Trophoblast cell (in vitro differentiated cells and primary cell): Measurements from ENCODE around the gene KAT6B.

Experiments used
- DNase-seq, 2 donors: peaks; one replicate each; pipeline ENCODE4 v3.0.0-alpha.2; 2016
- H2AFZ ChIP-seq: 2 replicates; pipeline ENCODE4 v1.6.1; 2013; ENCODE audit warnings: low read length, moderate library complexity, mild to moderate bottlenecking; ENCODE audit not compliant: insufficient read depth, poor library complexity
- H2AK5ac ChIP-seq: 2 replicates; pipeline ENCODE4 v1.6.1; 2013; ENCODE audit warnings: mild to moderate bottlenecking, low read length
- H2BK120ac ChIP-seq: 2 replicates; pipeline ENCODE4 v1.6.1; 2013; ENCODE audit warnings: low read length, mild to moderate bottlenecking, moderate library complexity; ENCODE audit not compliant: insufficient read depth, poor library complexity
- H2BK12ac ChIP-seq: 2 replicates; pipeline ENCODE4 v1.6.1; 2013; ENCODE audit warnings: mild to moderate bottlenecking, low read length, moderate library complexity
- H2BK5ac ChIP-seq: 2 replicates; pipeline ENCODE4 v1.6.1; 2013; ENCODE audit warnings: low read length, low read depth, moderate library complexity, mild to moderate bottlenecking; ENCODE audit not compliant: poor library complexity
- H3K14ac ChIP-seq: 2 replicates; pipeline ENCODE4 v1.6.1; 2013; ENCODE audit warnings: mild to moderate bottlenecking, low read length
- H3K18ac ChIP-seq: 2 replicates; pipeline ENCODE4 v1.6.1; 2013; ENCODE audit warnings: mild to moderate bottlenecking, low read length
- H3K23ac ChIP-seq: 2 replicates; pipeline ENCODE4 v1.6.1; 2013; ENCODE audit warnings: low read length
- H3K27ac ChIP-seq: 2 replicates; pipeline ENCODE4 v1.5.1; 2013; ENCODE audit warnings: low read depth, mild to moderate bottlenecking, inconsistent platforms, low read length, moderate library complexity
- H3K27me3 ChIP-seq: 2 replicates; pipeline ENCODE4 v1.6.1; 2013; ENCODE audit warnings: inconsistent platforms, mild to moderate bottlenecking, low read length, moderate library complexity; ENCODE audit not compliant: insufficient read depth
- H3K36me3 ChIP-seq, 2 experiments: 1 replicate in 1 of 2; 2 replicates in 1 of 2; pipeline ENCODE4 v1.6.1; 2013; ENCODE audit warnings: low read length in 2 of 2, mild to moderate bottlenecking in 2 of 2, moderate library complexity in 1 of 2; ENCODE audit not compliant: insufficient read depth in 2 of 2, control insufficient read depth in 1 of 2
- H3K4ac ChIP-seq: 2 replicates; pipeline ENCODE4 v1.6.1; 2013; ENCODE audit warnings: low read depth, mild to moderate bottlenecking, low read length, moderate library complexity
- H3K4me1 ChIP-seq, 2 experiments: 1 replicate in 1 of 2; 2 replicates in 1 of 2; pipeline ENCODE4 v1.6.1; 2013; ENCODE audit warnings: low read length in 2 of 2, mild to moderate bottlenecking in 2 of 2, moderate library complexity in 1 of 2; ENCODE audit not compliant: insufficient read depth in 2 of 2, control insufficient read depth in 1 of 2
- H3K4me2 ChIP-seq: 2 replicates; pipeline ENCODE4 v1.6.1; 2013; ENCODE audit warnings: inconsistent platforms, mild to moderate bottlenecking, low read length, moderate library complexity
- H3K4me3 ChIP-seq: 2 replicates; pipeline ENCODE4 v1.5.1; 2013; ENCODE audit warnings: mild to moderate bottlenecking, low read depth, low read length, inconsistent platforms
- H3K79me1 ChIP-seq: one replicate; pipeline ENCODE4 v1.6.1; 2013; ENCODE audit warnings: low read length
- H3K79me2 ChIP-seq: 2 replicates; pipeline ENCODE4 v1.6.1; 2013; ENCODE audit warnings: low read length, mild to moderate bottlenecking; ENCODE audit not compliant: control insufficient read depth, insufficient read depth, poor library complexity
- H3K9ac ChIP-seq: 2 replicates; pipeline ENCODE4 v1.6.1; 2013; ENCODE audit warnings: mild to moderate bottlenecking, low read length
- H3K9me3 ChIP-seq: 2 replicates; pipeline ENCODE4 v1.6.1; 2013; ENCODE audit warnings: low read depth, mild to moderate bottlenecking, control low read depth, inconsistent platforms, low read length; ENCODE audit not compliant: insufficient read depth
- H4K12ac ChIP-seq: 2 replicates; pipeline ENCODE4 v1.6.1; 2013; ENCODE audit warnings: low read depth, mild to moderate bottlenecking, low read length, moderate library complexity
- H4K8ac ChIP-seq: 2 replicates; pipeline ENCODE4 v1.6.1; 2013; ENCODE audit warnings: low read depth, mild to moderate bottlenecking, low read length, moderate library complexity
- H4K91ac ChIP-seq: one replicate; pipeline ENCODE4 v1.6.1; 2013; ENCODE audit warnings: low read depth, mild to moderate bottlenecking, low read length, moderate library complexity
- WGBS: extraction: QIAGEN DNeasy Blood & Tissue Kit; methylation state at CpG from one replicate; pipeline ENCODE4 v1.1.7; 2013; ENCODE audit warnings: missing lambda C conversion rate; ENCODE audit not compliant: insufficient read length, insufficient coverage; ENCODE audit errors: extremely low coverage; 5-methylcytosine and 5-hydroxymethylcytosine counted together

The KAT6B gene

DNA sequence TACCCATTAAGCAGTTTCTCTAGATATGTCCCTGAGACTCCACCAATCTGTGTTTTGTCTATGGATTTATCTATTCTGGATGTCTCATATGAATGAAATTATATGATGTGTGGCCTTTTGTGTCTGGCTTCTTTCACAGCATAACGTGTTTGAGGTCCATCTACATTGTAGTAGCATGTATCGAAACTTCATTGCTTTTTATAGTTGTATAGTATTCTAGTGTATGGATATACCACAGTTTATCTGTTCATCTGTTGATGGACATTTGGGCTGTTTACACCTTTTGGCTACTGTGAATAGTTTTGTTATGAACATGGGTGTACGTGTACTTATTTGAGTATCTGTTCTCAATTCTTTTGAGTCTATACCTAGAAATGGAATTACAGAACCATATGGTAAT, 9.6 kb downstream of the KAT6B start:
- H4K12ac ChIP-seq = no peak overlapping the region
- H3K18ac ChIP-seq = no peak overlapping the region
- no peak overlapping the region for H3K9ac ChIP-seq
- H2BK12ac ChIP-seq = no peak overlapping the region
- DNase-seq = no peak
- no peak overlapping the region for H4K8ac ChIP-seq
- H4K91ac ChIP-seq = no peak overlapping the region
- H3K4ac ChIP-seq = no peak overlapping the region
- H3K4me3 ChIP-seq = no peak overlapping the region
- no peak overlapping the region for H3K14ac ChIP-seq
- H2AK5ac ChIP-seq = no peak overlapping the region
- no peak overlapping the region for H2BK120ac ChIP-seq
- no peaks in the 10 kb centered on the region for H3K9me3 ChIP-seq
- no peaks in the 10 kb centered on the region for H3K79me2 ChIP-seq
- H3K27ac ChIP-seq = no peak overlapping the region
- H2BK5ac ChIP-seq = no peak overlapping the region
- H2AFZ ChIP-seq = no peak overlapping the region
- H3K27me3 ChIP-seq = no peaks in the 10 kb centered on the region
- H3K4me2 ChIP-seq = no peak overlapping the region
- no peak overlapping the region for H3K23ac ChIP-seq
- no peaks in the 10 kb centered on the region for H3K36me3 ChIP-seq
- WGBS = no CpG with 5 or more reads among the region's 3 CpGs
- H3K79me1 ChIP-seq = no peaks in the 10 kb centered on the region
- H3K4me1 ChIP-seq = no peaks in the 10 kb centered on the region

DNA sequence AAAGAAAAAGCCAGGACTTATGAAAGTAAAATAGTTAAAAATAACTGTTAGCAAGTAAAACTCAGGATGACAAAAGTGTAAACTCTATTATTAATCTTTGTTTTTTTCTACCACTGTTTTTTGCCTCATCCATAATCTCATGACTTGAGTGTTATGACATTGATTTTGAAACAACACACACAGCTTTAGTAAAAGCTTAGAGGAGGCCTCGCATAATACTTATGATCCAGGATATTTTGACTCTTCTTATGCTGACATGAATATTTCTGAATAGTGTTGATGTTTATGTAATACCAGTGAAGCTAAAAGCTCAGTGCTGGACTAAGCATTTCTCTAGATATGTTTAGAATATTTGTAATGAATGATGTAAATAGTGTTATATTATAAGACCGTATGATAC, 10.5 kb downstream of the KAT6B start:
- Histone ChIP-seq H3K36me3 (no peaks in the 10 kb centered on the region), H4K8ac (no peak overlapping the region), H3K4ac (no peak overlapping the region), H3K79me2 (no peaks in the 10 kb centered on the region), H2AK5ac (no peak overlapping the region), H3K9ac (no peak overlapping the region), H3K18ac (no peak overlapping the region), H3K27ac (no peak overlapping the region), H2AFZ (no peak overlapping the region), H3K4me2 (no peak overlapping the region), H4K91ac (no peak overlapping the region), H3K4me1 (no peaks in the 10 kb centered on the region), H2BK5ac (no peak overlapping the region), H3K23ac (no peak overlapping the region), H3K14ac (no peak overlapping the region), H3K79me1 (no peaks in the 10 kb centered on the region), H3K9me3 (no peaks in the 10 kb centered on the region), H3K27me3 (no peaks in the 10 kb centered on the region), H2BK12ac (no peak overlapping the region), H4K12ac (no peak overlapping the region), H3K4me3 (no peak overlapping the region), H2BK120ac (no peak overlapping the region)
- DNase-seq = no peak
- no CpG with 5 or more reads among the region's 2 CpGs for WGBS

DNA sequence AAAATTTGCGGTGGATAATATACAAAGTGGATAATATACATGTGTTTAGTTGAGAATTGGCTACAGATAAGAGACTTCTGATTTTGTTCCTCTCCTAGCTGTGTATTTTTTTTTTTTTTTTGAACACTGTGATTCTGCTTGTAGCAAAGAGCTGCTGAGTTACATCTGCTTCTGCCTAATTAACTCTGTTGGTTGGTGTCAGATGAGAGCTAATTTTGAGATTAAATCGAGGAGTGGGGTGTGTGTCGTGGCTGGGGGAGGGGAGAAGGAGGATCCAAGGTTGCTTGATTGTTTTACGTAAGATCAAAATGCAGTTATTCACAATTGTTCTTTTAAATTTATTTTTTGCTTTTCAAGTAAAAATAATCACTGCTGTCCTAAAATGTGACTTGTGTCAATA, 11.3 kb downstream of the KAT6B start:
- H2BK12ac ChIP-seq = no peak overlapping the region
- DNase-seq = no peak
- no peaks in the 10 kb centered on the region for H3K4me1 ChIP-seq
- WGBS = 100% methylated on average over 2 of the region's 4 CpGs
- H3K14ac ChIP-seq = no peak overlapping the region
- H3K27me3 ChIP-seq = no peaks in the 10 kb centered on the region
- H3K23ac ChIP-seq = no peak overlapping the region
- H3K9me3 ChIP-seq = no peaks in the 10 kb centered on the region
- H2AFZ ChIP-seq = no peak overlapping the region
- H3K27ac ChIP-seq = no peak overlapping the region
- no peak overlapping the region for H3K4me3 ChIP-seq
- H4K8ac ChIP-seq = no peak overlapping the region
- H3K4me2 ChIP-seq = no peak overlapping the region
- no peak overlapping the region for H2BK120ac ChIP-seq
- no peak overlapping the region for H3K18ac ChIP-seq
- no peaks in the 10 kb centered on the region for H3K79me2 ChIP-seq
- no peak overlapping the region for H2AK5ac ChIP-seq
- H4K91ac ChIP-seq = no peak overlapping the region
- no peak overlapping the region for H3K9ac ChIP-seq
- no peaks in the 10 kb centered on the region for H3K36me3 ChIP-seq
- H3K79me1 ChIP-seq = no peaks in the 10 kb centered on the region
- H4K12ac ChIP-seq = no peak overlapping the region
- no peak overlapping the region for H2BK5ac ChIP-seq
- no peak overlapping the region for H3K4ac ChIP-seq

DNA sequence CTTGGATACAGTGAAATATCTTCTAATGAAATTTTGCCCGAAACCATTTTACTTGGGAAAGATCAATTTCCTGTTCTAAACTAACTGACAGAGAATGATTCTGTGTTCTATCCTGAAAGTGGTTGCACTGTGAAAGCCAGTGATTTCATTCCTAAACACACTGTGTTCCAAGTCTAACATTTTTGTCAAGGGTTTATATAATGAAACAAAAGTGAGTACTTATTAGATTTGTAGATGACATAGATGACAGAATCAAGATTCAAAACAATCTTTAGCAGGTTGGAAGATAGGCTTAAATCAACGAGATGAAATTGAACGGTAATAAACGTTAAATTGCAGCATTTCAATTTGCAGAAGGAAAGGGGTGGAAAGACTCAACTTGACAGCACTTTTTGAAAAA, 13.3 kb downstream of the KAT6B start:
- H2BK120ac ChIP-seq = no peak overlapping the region
- no peak overlapping the region for H2BK12ac ChIP-seq
- no peak overlapping the region for H2AFZ ChIP-seq
- no peak overlapping the region for H4K8ac ChIP-seq
- DNase-seq = no peak
- no peaks in the 10 kb centered on the region for H3K4me1 ChIP-seq
- H3K36me3 ChIP-seq = peaks cover 2 to 4% of the 10 kb centered on the region in 2 experiments
- no CpG with 5 or more reads among the region's 4 CpGs for WGBS
- H3K79me2 ChIP-seq = no peaks in the 10 kb centered on the region
- no peak overlapping the region for H4K12ac ChIP-seq
- no peak overlapping the region for H3K4ac ChIP-seq
- H3K27ac ChIP-seq = no peak overlapping the region
- H2AK5ac ChIP-seq = no peak overlapping the region
- no peaks in the 10 kb centered on the region for H3K79me1 ChIP-seq
- H4K91ac ChIP-seq = no peak overlapping the region
- no peak overlapping the region for H3K4me2 ChIP-seq
- H3K18ac ChIP-seq = no peak overlapping the region
- H2BK5ac ChIP-seq = no peak overlapping the region
- H3K4me3 ChIP-seq = no peak overlapping the region
- H3K23ac ChIP-seq = no peak overlapping the region
- H3K27me3 ChIP-seq = no peaks in the 10 kb centered on the region
- H3K9me3 ChIP-seq = no peaks in the 10 kb centered on the region
- H3K14ac ChIP-seq = no peak overlapping the region
- H3K9ac ChIP-seq = no peak overlapping the region
